HG02938 (cell line): ENCODE data around the gene ODF2L.

Experiments
- ATAC-seq: cut with Tn5 transposase; IDR thresholded peaks from one replicate; pipeline ENCODE4 v1.9.1; 2021; ENCODE audit warnings: mild to moderate bottlenecking, moderate library complexity; ENCODE audit not compliant: unreplicated experiment

Gene ODF2L

GRCh38 chr1:86322241-86322640 lies 73.9 kb downstream of the ODF2L start:
- no peak for ATAC-seq

GRCh38 chr1:86318436-86318835 lies 77.7 kb downstream of the ODF2L start:
- ATAC-seq: no peak

GRCh38 chr1:86317926-86318325 lies 78.2 kb downstream of the ODF2L start:
- ATAC-seq: no peak

- ATAC-seq: no peak
Observed at GRCh38 chr1:86305731-86306130, 90.4 kb downstream of the ODF2L start.

- ATAC-seq: no peak
Observed at GRCh38 chr1:86303041-86303690, 93.0 kb downstream of the ODF2L start.
